ENCODE data around the gene PFDN4.

The PFDN4 gene

GRCh38 chr20:54190217-54190616 lies 17.7 kb upstream of the PFDN4 start:
- no peaks in the 10 kb centered on the region for H3K27me3 ChIP-seq (ENCODE audit: insufficient read depth, low read depth)
- H3K4me3 ChIP-seq (IDR thresholded peaks at IDR 0.05; ENCODE audit: insufficient read depth, low read depth, low read length): no peak overlapping the region
- H2AFZ ChIP-seq (ENCODE audit: low read depth): no peak overlapping the region
- H3K4me1 ChIP-seq (ENCODE audit: low read depth, poor library complexity, severe bottlenecking): no peaks in the 10 kb centered on the region
- no peak overlapping the region for H3K4me2 ChIP-seq
- no peaks in the 10 kb centered on the region for H4K20me1 ChIP-seq (ENCODE audit: insufficient read depth)
- no peak overlapping the region for H3K27ac ChIP-seq
- no peak for TF ChIP-seq CTCF (conservative IDR thresholded peaks at IDR 0.05; ENCODE audit: low read depth, low read length)
- no peak overlapping the region for H3K9ac ChIP-seq
- no peaks in the 10 kb centered on the region for H3K36me3 ChIP-seq (ENCODE audit: insufficient read depth)
- no peaks in the 10 kb centered on the region for H3K79me2 ChIP-seq (ENCODE audit: insufficient read depth, low read depth)

GRCh38 chr20:54193817-54194216 lies 14.1 kb upstream of the PFDN4 start:
- H2AFZ ChIP-seq (ENCODE audit: low read depth): no peak overlapping the region
- H3K36me3 ChIP-seq (ENCODE audit: insufficient read depth): no peaks in the 10 kb centered on the region
- TF ChIP-seq CTCF (conservative IDR thresholded peaks at IDR 0.05; ENCODE audit: low read depth, low read length): no peak
- H3K4me1 ChIP-seq (ENCODE audit: low read depth, poor library complexity, severe bottlenecking): peaks cover 2% of the 10 kb centered on the region
- H3K27me3 ChIP-seq (ENCODE audit: insufficient read depth, low read depth): no peaks in the 10 kb centered on the region
- no peak overlapping the region for H3K4me2 ChIP-seq
- H4K20me1 ChIP-seq (ENCODE audit: insufficient read depth): no peaks in the 10 kb centered on the region
- H3K4me3 ChIP-seq (IDR thresholded peaks at IDR 0.05; ENCODE audit: insufficient read depth, low read depth, low read length): no peak overlapping the region
- no peaks in the 10 kb centered on the region for H3K79me2 ChIP-seq (ENCODE audit: insufficient read depth, low read depth)
- H3K27ac ChIP-seq: no peak overlapping the region
- H3K9ac ChIP-seq: no peak overlapping the region

GRCh38 chr20:54194724-54195438 lies 13.0 kb upstream of the PFDN4 start:
- H3K4me3 ChIP-seq (IDR thresholded peaks at IDR 0.05; ENCODE audit: insufficient read depth, low read depth, low read length): no peak overlapping the region
- no peak overlapping the region for H3K4me2 ChIP-seq
- H3K4me1 ChIP-seq (ENCODE audit: low read depth, poor library complexity, severe bottlenecking): peaks cover 7% of the 10 kb centered on the region
- H3K36me3 ChIP-seq (ENCODE audit: insufficient read depth): no peaks in the 10 kb centered on the region
- H2AFZ ChIP-seq (ENCODE audit: low read depth): no peak overlapping the region
- no peaks in the 10 kb centered on the region for H3K79me2 ChIP-seq (ENCODE audit: insufficient read depth, low read depth)
- H3K27ac ChIP-seq: no peak overlapping the region
- TF ChIP-seq CTCF (conservative IDR thresholded peaks at IDR 0.05; ENCODE audit: low read depth, low read length): no peak
- no peaks in the 10 kb centered on the region for H4K20me1 ChIP-seq (ENCODE audit: insufficient read depth)
- H3K9ac ChIP-seq: no peak overlapping the region
- no peaks in the 10 kb centered on the region for H3K27me3 ChIP-seq (ENCODE audit: insufficient read depth, low read depth)

- no peak overlapping the region for H2AFZ ChIP-seq (ENCODE audit: low read depth)
- H3K9ac ChIP-seq: no peak overlapping the region
- no peak overlapping the region for H3K27ac ChIP-seq
- H3K4me1 ChIP-seq (ENCODE audit: low read depth, poor library complexity, severe bottlenecking): peaks cover 7% of the 10 kb centered on the region
- no peaks in the 10 kb centered on the region for H3K79me2 ChIP-seq (ENCODE audit: insufficient read depth, low read depth)
- H4K20me1 ChIP-seq (ENCODE audit: insufficient read depth): no peaks in the 10 kb centered on the region
- H3K27me3 ChIP-seq (ENCODE audit: insufficient read depth, low read depth): no peaks in the 10 kb centered on the region
- no peak overlapping the region for H3K4me2 ChIP-seq
- no peak for TF ChIP-seq CTCF (conservative IDR thresholded peaks at IDR 0.05; ENCODE audit: low read depth, low read length)
- H3K4me3 ChIP-seq (IDR thresholded peaks at IDR 0.05; ENCODE audit: insufficient read depth, low read depth, low read length): no peak overlapping the region
- no peaks in the 10 kb centered on the region for H3K36me3 ChIP-seq (ENCODE audit: insufficient read depth)
Observed at GRCh38 chr20:54195483-54196472, 12.1 kb upstream of the PFDN4 start.

Data from KMS-11 (cell line).